Caco-2 (cell line): Measurements from ENCODE around the gene LDLRAD4. TPM values are rescaled to one million over a fixed set of nuclear protein-coding genes. Genes with fewer than 3 reads are reported as not detected.

Experiments
- BruUV-seq: library from RNA; stranded (reverse); fragments of 400-500 nt; replicated peaks from 2 replicates; lab custom pipeline; 2021; lab: Mats Ljungman, UMichigan
- CTCF ChIA-PET: fragments of 300-600 bp; sonication (Branson Sonifier 250); formaldehyde crosslinking; loops from one replicate; lab custom pipeline; 2022; ENCODE audit warnings: antibody characterized with exemption; lab: Charles Lee
- POLR2A ChIA-PET: fragments of 300-600 bp; sonication (Branson Sonifier 250); formaldehyde crosslinking; loops from one replicate; lab custom pipeline; 2022; ENCODE audit warnings: antibody characterized with exemption; lab: Charles Lee
- DNase-seq, 2 experiments: peaks; one replicate each; pipeline versions ENCODE4 v3.0.0 to v3.0.0-alpha.2; 2020 to 2022
- H3K27me3 ChIP-seq: replicated peaks from 2 replicates; pipeline ENCODE4 v1.6.0; 2011; ENCODE audit warnings: low read length; ENCODE audit not compliant: control insufficient read depth, insufficient read depth
- H3K36me3 ChIP-seq: 2 replicates; pipeline ENCODE4 v1.5.1; 2011; ENCODE audit warnings: low read length; ENCODE audit not compliant: control insufficient read depth, insufficient read depth
- H3K4me1 ChIP-seq: fragments of 250-450 bp; sonication (Bioruptor Pico); 2 replicates; pipeline ENCODE4 v1.5.1; 2020; ENCODE audit warnings: mild to moderate bottlenecking
- H3K4me3 ChIP-seq: 2 replicates; pipeline ENCODE4 v1.5.1; 2011; ENCODE audit warnings: low read depth, mild to moderate bottlenecking, control low read depth, low read length
- H3K9me3 ChIP-seq: fragments of 250-450 bp; sonication (Bioruptor Pico); 2 replicates; pipeline ENCODE4 v1.5.1; 2020; ENCODE audit warnings: mild to moderate bottlenecking, moderate library complexity
- H3K27ac Mint-ChIP-seq: one replicate; pipeline ENCODE4 v1.8.0; 2022; ENCODE audit warnings: mixed read lengths; ENCODE audit not compliant: unreplicated experiment
- H3K27me3 Mint-ChIP-seq: one replicate; pipeline ENCODE4 v1.8.0; 2022; ENCODE audit warnings: mixed read lengths; ENCODE audit not compliant: insufficient read depth, unreplicated experiment
- H3K36me3 Mint-ChIP-seq: one replicate; pipeline ENCODE4 v1.8.0; 2022; ENCODE audit warnings: mild to moderate bottlenecking, mixed read lengths; ENCODE audit not compliant: insufficient read depth, unreplicated experiment
- H3K4me1 Mint-ChIP-seq: one replicate; pipeline ENCODE4 v1.8.0; 2022; ENCODE audit warnings: low read depth, mixed read lengths; ENCODE audit not compliant: unreplicated experiment
- H3K4me3 Mint-ChIP-seq: one replicate; pipeline ENCODE4 v1.8.0; 2022; ENCODE audit warnings: mild to moderate bottlenecking, moderate library complexity, mixed read lengths; ENCODE audit not compliant: unreplicated experiment
- H3K9me3 Mint-ChIP-seq: one replicate; pipeline ENCODE4 v1.8.0; 2022; ENCODE audit warnings: mixed read lengths; ENCODE audit not compliant: unreplicated experiment
- CTCF ChIP-seq, 2 experiments: fragments of 200-600 bp in 1 of 2; IDR thresholded peaks; 1 replicate in 1 of 2; 2 replicates in 1 of 2; pipeline versions ENCODE4 v1.5.1 to v1.8.0; 2011 to 2022; ENCODE audit warnings: antibody characterized with exemption in 1 of 2, control low read depth in 1 of 2, inconsistent platforms in 1 of 2, low read depth in 1 of 2, low read length in 1 of 2, mild to moderate bottlenecking in 1 of 2, moderate library complexity in 1 of 2; ENCODE audit not compliant: insufficient read depth in 1 of 2, severe bottlenecking in 1 of 2, unreplicated experiment in 1 of 2
- intact Hi-C: fragments of 100-400 bp; cut with micrococcal nuclease; formaldehyde crosslinking; loops from one replicate; pipeline ENCODE4 v1.10.0; 2022; ENCODE audit not compliant: unreplicated experiment
- total RNA-seq: library from RNA; stranded (reverse); gene quantifications from 2 replicates; pipeline ENCODE4 v1.2.3, GENCODE V29; 2022

LDLRAD4 gene
- total RNA-seq, 1 experiment from 2014 or later = 1.2 TPM

DNA sequence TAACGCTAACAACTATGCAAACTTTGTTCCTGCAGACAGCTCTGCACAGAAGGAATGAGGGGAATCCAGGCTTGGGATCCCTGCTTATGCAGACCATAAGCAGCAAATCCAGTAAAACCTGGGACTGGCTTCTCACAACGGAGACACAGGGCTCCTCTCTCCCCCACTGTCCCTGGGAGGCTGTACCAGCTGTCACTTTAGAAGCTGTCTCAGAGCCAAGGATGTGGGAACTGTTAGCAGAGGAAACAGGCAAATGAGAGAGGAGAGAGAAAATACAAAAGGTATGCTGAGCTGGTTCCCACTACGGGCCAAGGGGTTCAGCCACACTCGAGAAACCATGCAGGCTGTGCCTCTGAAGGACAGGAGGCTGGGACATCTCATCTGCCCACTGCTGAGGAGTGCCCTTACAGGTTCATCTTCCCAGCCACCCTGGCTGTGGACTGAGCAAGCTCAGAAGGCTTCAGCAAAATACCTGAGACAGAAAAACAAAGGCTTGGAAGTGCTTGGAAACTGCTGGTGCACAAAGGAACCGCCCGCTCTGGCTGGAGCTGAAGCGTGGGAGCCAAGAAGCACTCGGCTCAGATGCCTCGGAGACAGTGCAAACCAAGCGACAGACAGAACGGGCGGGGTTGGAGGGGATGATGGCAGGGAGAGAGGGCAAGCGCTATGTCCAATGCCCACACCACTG, 435.3 kb downstream of the LDLRAD4 start:
- BruUV-seq = no TSS peak
- Histone ChIP-seq H3K4me1 (no peaks in the 10 kb centered on the region), H3K4me3 (no peak overlapping the region), H3K36me3 (no peaks in the 10 kb centered on the region), H3K9me3 (no peaks in the 10 kb centered on the region), H3K27me3 (no peaks in the 10 kb centered on the region)
- Mint-ChIP-seq H3K4me1 (no peaks in the 10 kb centered on the region), H3K27ac (no peak overlapping the region), H3K9me3 (no peaks in the 10 kb centered on the region), H3K36me3 (no peaks in the 10 kb centered on the region), H3K27me3 (no peaks in the 10 kb centered on the region), H3K4me3 (no peak overlapping the region)
- intact Hi-C loops = no loop called here
- TF ChIP-seq CTCF (IDR thresholded peaks at IDR 0.05; ENCODE audit: insufficient read depth in 1 of 2, low read depth in 1 of 2, low read length in 1 of 2, severe bottlenecking in 1 of 2, unreplicated experiment in 1 of 2) = no peak
- CTCF ChIA-PET = no interaction called here
- POLR2A ChIA-PET = no interaction called here
- DNase-seq = no peak

- Histone ChIP-seq H3K4me3 (no peak overlapping the region), H3K36me3 (no peaks in the 10 kb centered on the region), H3K4me1 (no peaks in the 10 kb centered on the region), H3K9me3 (no peaks in the 10 kb centered on the region), H3K27me3 (no peaks in the 10 kb centered on the region)
- BruUV-seq = no TSS peak
- no peak for DNase-seq
- POLR2A ChIA-PET = no interaction called here
- H3K27ac Mint-ChIP-seq = no peak overlapping the region
- CTCF ChIA-PET = no interaction called here
- H3K27me3 Mint-ChIP-seq = no peaks in the 10 kb centered on the region
- intact Hi-C loops = no loop called here
- TF ChIP-seq CTCF (IDR thresholded peaks at IDR 0.05; ENCODE audit: insufficient read depth in 1 of 2, low read depth in 1 of 2, low read length in 1 of 2, severe bottlenecking in 1 of 2, unreplicated experiment in 1 of 2) = no peak
- H3K9me3 Mint-ChIP-seq = no peaks in the 10 kb centered on the region
- no peaks in the 10 kb centered on the region for H3K4me1 Mint-ChIP-seq
- no peaks in the 10 kb centered on the region for H3K36me3 Mint-ChIP-seq
- no peak overlapping the region for H3K4me3 Mint-ChIP-seq
These were observed 439.4 kb downstream of the LDLRAD4 start for GRCh38 chr18:13657974-13658373.

DNA sequence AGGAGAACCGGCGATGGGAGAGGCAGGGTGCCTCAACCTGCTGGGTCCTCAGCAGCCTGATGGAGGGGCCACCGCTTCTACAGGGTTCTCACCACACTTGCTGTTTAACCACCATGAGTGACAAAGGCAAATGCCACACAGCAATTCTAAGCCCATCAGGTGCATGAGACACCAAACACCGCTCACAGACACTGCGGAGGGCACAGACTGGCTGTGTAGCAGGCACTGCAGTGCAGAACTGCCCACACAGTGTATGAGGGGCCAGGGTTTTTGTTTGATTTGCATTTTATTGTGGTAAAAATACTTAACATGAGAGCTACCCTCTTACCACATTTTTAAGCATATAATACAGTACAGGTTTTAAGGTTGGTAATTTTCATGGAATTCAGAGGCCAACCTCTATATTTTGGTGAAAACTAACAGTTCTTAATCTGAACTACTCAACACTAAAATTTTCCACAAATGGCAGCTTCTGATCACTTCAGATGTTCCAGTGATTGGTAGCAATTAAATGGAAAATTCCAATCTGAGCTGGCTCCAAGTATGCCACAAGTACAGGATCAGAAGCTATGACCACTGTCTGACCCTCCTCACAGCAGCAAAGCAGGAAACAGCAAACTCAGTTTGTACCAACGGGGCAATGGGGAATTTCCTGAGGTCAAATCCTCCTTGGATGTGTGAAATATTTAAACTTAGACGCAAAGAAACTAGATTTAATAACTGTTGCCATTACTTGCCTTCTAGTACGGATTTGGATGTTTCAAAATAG, 440.1 kb downstream of the LDLRAD4 start:
- intact Hi-C loops = no loop called here
- Mint-ChIP-seq H3K36me3 (no peaks in the 10 kb centered on the region), H3K9me3 (no peaks in the 10 kb centered on the region), H3K27ac (no peak overlapping the region), H3K27me3 (no peaks in the 10 kb centered on the region), H3K4me1 (no peaks in the 10 kb centered on the region), H3K4me3 (no peak overlapping the region)
- no TSS peak for BruUV-seq
- Histone ChIP-seq H3K4me1 (no peaks in the 10 kb centered on the region), H3K36me3 (no peaks in the 10 kb centered on the region), H3K9me3 (no peaks in the 10 kb centered on the region), H3K4me3 (no peak overlapping the region), H3K27me3 (no peaks in the 10 kb centered on the region)
- POLR2A ChIA-PET = no interaction called here
- no peak for TF ChIP-seq CTCF (IDR thresholded peaks at IDR 0.05; ENCODE audit: insufficient read depth in 1 of 2, low read depth in 1 of 2, low read length in 1 of 2, severe bottlenecking in 1 of 2, unreplicated experiment in 1 of 2)
- DNase-seq = no peak
- CTCF ChIA-PET = no interaction called here
